T follicular helper cell (primary cell): Measurements from ENCODE around the gene FBXL17.

Experiments
- DNase-seq: peaks from one replicate; pipeline ENCODE4 v3.0.0-alpha.2; 2020; ENCODE audit warnings: low read depth

Gene FBXL17

GRCh38 chr5:108249785-108250426 lies 132.0 kb downstream of the FBXL17 start:
- DNase-seq: no peak

GRCh38 chr5:108249095-108249784 lies 132.7 kb downstream of the FBXL17 start:
- DNase-seq: no peak

- no peak for DNase-seq
Measured at GRCh38 chr5:108238936-108239887, 142.7 kb downstream of the FBXL17 start.

GRCh38 chr5:108238461-108238860 lies 143.4 kb downstream of the FBXL17 start:
- DNase-seq: no peak

GRCh38 chr5:108233617-108234155 lies 148.2 kb downstream of the FBXL17 start:
- DNase-seq: no peak

- DNase-seq: no peak
Measured at GRCh38 chr5:108232805-108233204, 149.1 kb downstream of the FBXL17 start.

GRCh38 chr5:108222011-108222410 lies 159.9 kb downstream of the FBXL17 start:
- no peak for DNase-seq

GRCh38 chr5:108220834-108221233 lies 161.1 kb downstream of the FBXL17 start:
- DNase-seq: no peak

GRCh38 chr5:108216890-108217289 lies 165.0 kb downstream of the FBXL17 start:
- DNase-seq: no peak

GRCh38 chr5:108214857-108215256 lies 167.0 kb downstream of the FBXL17 start:
- no peak for DNase-seq

GRCh38 chr5:108212775-108213346 lies 169.0 kb downstream of the FBXL17 start:
- DNase-seq: no peak

- no peak for DNase-seq
Measured at GRCh38 chr5:108206707-108207106, 175.2 kb downstream of the FBXL17 start.

GRCh38 chr5:108201721-108202120 lies 180.2 kb downstream of the FBXL17 start:
- no peak for DNase-seq

GRCh38 chr5:108196276-108196675 lies 185.6 kb downstream of the FBXL17 start:
- no peak for DNase-seq

- no peak for DNase-seq
Measured at GRCh38 chr5:108193021-108193795, 188.7 kb downstream of the FBXL17 start.

GRCh38 chr5:108184940-108185339 lies 197.0 kb downstream of the FBXL17 start:
- DNase-seq: no peak

- no peak for DNase-seq
Measured at GRCh38 chr5:108181975-108182374, 199.9 kb downstream of the FBXL17 start.

- no peak for DNase-seq
Measured at GRCh38 chr5:108174286-108174685, 207.6 kb downstream of the FBXL17 start.

- no peak for DNase-seq
Measured at GRCh38 chr5:108171759-108172158, 210.1 kb downstream of the FBXL17 start.

GRCh38 chr5:108168915-108169314 lies 213.0 kb downstream of the FBXL17 start:
- DNase-seq: no peak

GRCh38 chr5:108167174-108167573 lies 214.7 kb downstream of the FBXL17 start:
- DNase-seq: no peak
